Measurements from ENCODE around the gene RNF17.

DNA sequence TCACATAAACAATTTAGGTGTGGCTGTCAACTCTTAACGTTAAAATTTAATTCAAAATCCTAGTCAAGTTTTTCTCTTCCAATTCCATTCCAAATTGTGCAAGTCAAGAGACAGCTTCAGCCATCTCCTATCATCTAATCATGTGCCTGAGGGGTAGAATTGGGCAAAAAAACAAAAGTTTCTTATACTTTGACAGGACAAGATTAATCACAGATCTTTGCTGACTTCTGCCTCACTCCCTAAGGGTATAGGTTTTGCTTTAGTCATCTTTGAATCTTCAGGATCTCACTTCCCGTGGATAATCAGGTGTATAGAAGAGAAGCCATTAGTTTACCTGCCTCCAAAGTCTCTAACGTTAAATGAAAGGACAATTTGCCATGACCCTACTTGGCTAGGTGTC is 24.6 kb downstream of the RNF17 start:
- TF ChIP-seq, protein P1, sequence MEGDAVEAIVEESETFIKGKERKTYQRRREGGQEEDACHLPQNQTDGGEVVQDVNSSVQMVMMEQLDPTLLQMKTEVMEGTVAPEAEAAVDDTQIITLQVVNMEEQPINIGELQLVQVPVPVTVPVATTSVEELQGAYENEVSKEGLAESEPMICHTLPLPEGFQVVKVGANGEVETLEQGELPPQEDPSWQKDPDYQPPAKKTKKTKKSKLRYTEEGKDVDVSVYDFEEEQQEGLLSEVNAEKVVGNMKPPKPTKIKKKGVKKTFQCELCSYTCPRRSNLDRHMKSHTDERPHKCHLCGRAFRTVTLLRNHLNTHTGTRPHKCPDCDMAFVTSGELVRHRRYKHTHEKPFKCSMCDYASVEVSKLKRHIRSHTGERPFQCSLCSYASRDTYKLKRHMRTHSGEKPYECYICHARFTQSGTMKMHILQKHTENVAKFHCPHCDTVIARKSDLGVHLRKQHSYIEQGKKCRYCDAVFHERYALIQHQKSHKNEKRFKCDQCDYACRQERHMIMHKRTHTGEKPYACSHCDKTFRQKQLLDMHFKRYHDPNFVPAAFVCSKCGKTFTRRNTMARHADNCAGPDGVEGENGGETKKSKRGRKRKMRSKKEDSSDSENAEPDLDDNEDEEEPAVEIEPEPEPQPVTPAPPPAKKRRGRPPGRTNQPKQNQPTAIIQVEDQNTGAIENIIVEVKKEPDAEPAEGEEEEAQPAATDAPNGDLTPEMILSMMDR (IDR thresholded peaks at IDR 0.05): no peak
- no peak for TF ChIP-seq POLR2AphosphoS5 (IDR thresholded peaks at IDR 0.05; ENCODE audit: low read depth, low read length)
- no peak for TF ChIP-seq SIN3A (IDR thresholded peaks at IDR 0.05; ENCODE audit: borderline replicate concordance, low read depth, low read length)

Measured in SK-N-SH (cell line).